ENCODE data around the gene STRN4.
"Not testable (repeated sequence)": the region's sequence is repeated elsewhere in the genome, so short reads cannot be mapped to it uniquely, and the experiment has no call there.

STRN4 gene

DNA sequence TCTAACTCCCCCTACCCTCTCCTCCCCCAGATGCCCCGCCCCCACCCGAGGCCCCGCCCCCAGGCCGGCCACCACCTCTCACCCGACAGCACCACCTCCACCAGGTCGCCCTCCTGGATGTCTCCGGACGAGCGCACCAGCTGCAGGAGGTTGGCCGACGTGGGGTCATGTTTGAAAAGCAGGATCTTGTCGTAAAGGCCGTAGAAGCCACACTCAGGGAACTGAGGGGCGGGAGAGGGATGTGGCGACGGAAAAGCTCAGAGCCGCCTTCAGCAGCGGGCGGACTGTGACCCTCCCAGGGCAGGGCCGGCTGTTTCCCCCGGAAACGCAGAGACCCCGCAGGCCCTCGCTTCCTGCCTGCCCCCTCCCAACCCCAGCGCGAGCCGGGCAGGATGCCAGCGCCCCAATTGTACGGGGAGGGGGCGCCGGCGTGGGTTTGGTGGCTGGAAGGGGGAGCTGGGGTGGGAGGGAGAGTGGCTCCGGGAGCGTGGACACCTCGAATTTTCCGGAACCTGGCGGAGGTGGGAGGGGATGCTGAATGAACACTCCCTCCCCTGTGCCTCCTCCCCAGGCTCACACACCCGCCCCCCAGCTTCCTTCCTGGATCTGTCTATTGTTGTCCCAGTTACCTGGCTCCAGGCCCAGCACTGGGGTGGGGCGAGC, 32.3 kb downstream of the STRN4 start:
- DNase-seq (ENCODE audit: low read depth in 3 of 3) = peak; percentile 46 to 73 (median 61)

- DNase-seq (ENCODE audit: low read depth in 3 of 3) = not testable (repeated sequence)
These were observed 33.4 kb downstream of the STRN4 start for GRCh38 chr19:46712768-46713338.

- DNase-seq (ENCODE audit: low read depth in 3 of 3) = no peak
These were observed 35.6 kb downstream of the STRN4 start for GRCh38 chr19:46710687-46711086.

GRCh38 chr19:46704379-46705076, 41.7 kb downstream of the STRN4 start:
- peak; percentile 72 to 87 (median 83) for DNase-seq (ENCODE audit: low read depth in 3 of 3)

DNA sequence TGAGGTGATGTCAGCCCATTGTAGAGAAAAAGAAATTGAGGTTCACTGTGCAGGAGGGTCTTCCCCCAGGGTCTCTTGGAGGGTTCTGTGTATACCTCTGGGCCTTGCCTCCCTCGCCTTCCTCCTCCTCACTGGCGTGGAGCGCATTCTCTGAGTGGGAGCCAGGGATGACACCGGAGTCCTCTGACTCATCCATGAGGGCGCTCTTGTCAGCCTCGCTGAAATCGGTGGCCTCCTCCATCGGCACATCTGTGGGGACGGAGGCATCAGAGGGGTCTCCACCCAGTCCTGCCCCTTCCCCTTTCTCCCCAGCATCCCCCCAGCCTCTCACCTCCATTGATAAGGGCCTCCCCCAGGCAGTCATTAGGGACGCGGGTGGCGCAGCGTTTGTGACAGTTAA, 45.5 kb downstream of the STRN4 start:
- no peak for DNase-seq (ENCODE audit: low read depth in 3 of 3)

- no peak for DNase-seq (ENCODE audit: low read depth in 3 of 3)
These were observed 47.6 kb downstream of the STRN4 start for GRCh38 chr19:46698395-46699321.

DNA sequence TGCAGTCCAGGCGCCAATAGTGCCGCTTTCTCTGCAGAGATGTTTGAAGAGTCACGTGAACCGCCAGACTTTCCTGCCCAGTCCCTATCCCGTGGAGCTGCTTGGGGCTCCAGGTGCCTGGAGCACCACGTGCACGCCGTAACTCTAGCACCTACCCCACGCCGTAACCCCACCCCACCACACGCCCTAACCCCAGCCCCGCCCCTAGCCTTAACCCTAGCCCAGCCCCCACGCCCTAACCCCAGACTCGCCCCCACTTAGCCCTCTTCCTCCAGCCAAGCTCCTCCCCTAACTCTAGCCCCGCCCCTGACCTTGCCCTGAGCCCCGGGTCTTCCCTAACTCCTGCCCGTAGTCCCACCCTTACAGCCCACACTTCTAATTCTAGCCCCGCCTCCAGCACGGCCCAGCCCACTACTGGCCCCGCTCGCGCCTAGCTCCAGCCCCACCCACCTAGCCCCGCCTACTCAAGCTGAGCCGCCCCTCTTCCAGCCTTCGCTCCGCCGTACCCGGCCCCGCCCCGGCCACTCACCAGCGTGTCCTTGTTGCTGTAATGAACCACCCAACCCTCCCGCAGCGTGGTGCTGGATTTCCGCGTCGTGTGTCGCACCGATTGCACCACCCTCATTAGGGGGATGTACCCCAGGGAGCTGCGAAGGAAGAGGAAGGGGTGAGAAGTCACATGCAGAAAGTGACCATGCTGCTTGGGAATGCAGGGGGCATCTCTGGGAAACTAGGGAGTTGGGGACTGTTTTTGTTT, 48.9 kb downstream of the STRN4 start:
- no peak for DNase-seq (ENCODE audit: low read depth in 3 of 3)

DNA sequence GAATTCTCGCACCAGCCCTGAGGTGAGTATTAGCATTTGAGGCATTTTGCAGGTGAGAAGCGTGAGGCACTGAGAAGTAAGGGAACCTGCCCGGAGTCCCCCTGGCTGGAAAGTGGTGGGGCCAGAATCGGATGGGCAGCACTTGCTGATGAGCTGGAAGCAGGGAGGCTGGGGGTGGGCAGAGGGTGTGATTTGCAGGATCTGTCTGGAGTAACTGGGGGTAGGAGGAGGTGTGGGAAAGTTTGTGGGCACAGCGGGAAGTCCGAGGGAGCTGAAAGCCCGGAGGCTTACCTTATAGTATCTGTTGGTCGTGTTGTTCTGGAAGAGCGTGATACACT, 49.4 kb downstream of the STRN4 start:
- DNase-seq (ENCODE audit: low read depth in 3 of 3) = no peak

GRCh38 chr19:46696052-46696451, 50.2 kb downstream of the STRN4 start:
- DNase-seq (ENCODE audit: low read depth in 3 of 3) = no peak

DNA sequence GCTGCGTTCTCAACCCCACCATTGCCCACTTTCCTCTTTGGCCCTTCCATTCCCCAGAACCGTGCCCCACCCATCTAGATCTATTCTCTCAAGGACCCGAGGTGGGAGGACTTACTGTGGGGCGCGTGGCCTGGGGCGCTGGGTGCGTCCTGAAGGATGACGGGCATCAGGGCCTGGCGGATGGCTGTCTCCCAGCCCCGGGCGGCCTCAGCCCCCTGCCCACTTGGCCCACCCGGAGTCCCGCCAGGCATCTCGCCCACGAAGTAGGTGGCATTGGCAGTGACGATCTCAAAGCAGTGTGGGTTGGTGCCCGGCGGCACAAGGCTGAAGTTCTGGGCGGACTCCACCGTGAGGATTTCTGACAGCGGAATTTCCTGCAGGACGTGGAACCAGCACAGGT, 52.5 kb downstream of the STRN4 start:
- no peak for DNase-seq (ENCODE audit: low read depth in 3 of 3)

GRCh38 chr19:46692918-46693722, 53.1 kb downstream of the STRN4 start:
- DNase-seq (ENCODE audit: low read depth in 3 of 3) = no peak

- no peak for DNase-seq (ENCODE audit: low read depth in 3 of 3)
These were observed 54.3 kb downstream of the STRN4 start for GRCh38 chr19:46691948-46692347.

GRCh38 chr19:46691104-46691503, 55.1 kb downstream of the STRN4 start:
- DNase-seq (ENCODE audit: low read depth in 3 of 3) = no peak

DNA sequence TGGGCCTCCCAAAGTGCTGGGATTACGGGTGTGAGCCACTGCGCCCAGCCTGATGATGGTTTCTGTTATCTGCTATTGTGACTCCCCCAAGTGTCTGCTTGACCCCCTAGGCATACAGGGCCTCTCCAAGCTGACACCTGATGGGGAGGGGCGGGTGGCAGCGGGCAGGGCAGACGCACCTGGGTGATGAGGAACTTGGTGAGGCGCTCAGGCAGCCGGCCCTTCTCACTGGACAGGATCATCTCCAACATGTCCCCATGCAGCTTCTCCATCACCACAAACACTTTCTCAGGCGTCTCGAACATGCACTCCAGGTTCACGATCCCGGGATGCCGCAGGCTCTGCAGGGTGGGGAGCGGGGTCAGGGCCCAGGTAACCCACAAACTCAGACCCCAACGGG, 56.9 kb downstream of the STRN4 start:
- DNase-seq (ENCODE audit: low read depth in 3 of 3) = no peak

GRCh38 chr19:46687438-46688145, 58.7 kb downstream of the STRN4 start:
- DNase-seq (ENCODE audit: low read depth in 3 of 3) = no peak

- no peak for DNase-seq (ENCODE audit: low read depth in 3 of 3)
These were observed 61.1 kb downstream of the STRN4 start for GRCh38 chr19:46685189-46685588.

- peak; percentile 21 to 42 (median 34) for DNase-seq (ENCODE audit: low read depth in 3 of 3)
These were observed 68.0 kb downstream of the STRN4 start for GRCh38 chr19:46678110-46678732.

- no peak for DNase-seq (ENCODE audit: low read depth in 3 of 3)
These were observed 71.7 kb downstream of the STRN4 start for GRCh38 chr19:46674416-46675178.

GRCh38 chr19:46670813-46671212, 75.4 kb downstream of the STRN4 start:
- no peak for DNase-seq (ENCODE audit: low read depth in 3 of 3)

All from stimulated activated CD4-positive, alpha-beta T cell treated with anti-CD3 and anti-CD28 coated beads, TNF-alpha, amount 100 ng/mL, for 4 hours (primary cell).